GM21360 (cell line): ENCODE measurements around the gene NABP2.
A peak's percentile ranks its signal among the peaks of the same experiment; 100 is the strongest.
"Not testable (repeated sequence)": the region's sequence is repeated elsewhere in the genome, so short reads cannot be mapped to it uniquely, and the experiment has no call there.

Experiments
- ATAC-seq: cut with Tn5 transposase; IDR thresholded peaks from one replicate; pipeline ENCODE4 v1.9.1; 2021; ENCODE audit warnings: mild to moderate bottlenecking, moderate library complexity; ENCODE audit not compliant: unreplicated experiment

Gene NABP2

DNA sequence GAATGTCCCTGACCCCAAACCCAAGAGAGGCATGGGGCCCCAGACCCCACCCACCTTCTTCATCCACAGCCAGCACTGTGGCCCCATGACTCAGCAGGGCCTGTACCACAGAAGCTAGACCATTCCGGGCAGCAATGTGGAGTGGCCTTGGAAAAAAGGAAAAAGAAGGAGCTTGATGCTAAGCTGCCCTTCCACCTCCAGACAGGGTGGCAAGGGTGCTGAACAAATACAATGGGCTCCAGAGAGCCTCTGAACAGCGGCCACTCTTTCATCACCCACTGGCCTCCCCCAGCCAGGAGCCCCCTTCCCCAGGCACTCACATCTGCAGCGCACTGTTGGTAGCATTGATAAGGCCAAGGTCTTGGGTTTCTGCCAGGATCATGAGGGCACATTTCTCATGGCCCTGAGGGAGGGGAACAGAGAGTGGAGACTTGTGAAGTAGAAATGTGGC is 19.6 kb downstream of the NABP2 start:
- ATAC-seq, result no peak

DNA sequence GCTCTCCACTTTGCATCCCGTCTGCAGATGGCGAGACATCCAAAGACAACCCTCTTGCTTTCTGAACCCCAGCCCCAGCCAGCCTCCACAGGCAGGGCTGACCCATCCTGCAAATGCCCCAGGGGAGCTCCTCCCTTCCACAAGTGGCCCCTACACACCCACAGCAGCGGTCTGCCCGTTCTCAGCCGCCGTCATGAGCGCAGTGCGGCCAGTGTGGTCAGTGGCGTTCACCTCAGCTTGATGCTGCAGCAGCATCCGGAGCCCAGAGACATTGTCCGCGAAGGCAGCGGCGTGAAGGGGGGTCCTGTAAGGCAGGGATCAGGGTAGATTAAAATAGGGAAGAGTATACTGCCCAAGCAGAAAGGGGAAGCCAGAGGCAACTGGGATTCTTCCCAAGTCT is 20.4 kb downstream of the NABP2 start:
- ATAC-seq, result no peak

DNA sequence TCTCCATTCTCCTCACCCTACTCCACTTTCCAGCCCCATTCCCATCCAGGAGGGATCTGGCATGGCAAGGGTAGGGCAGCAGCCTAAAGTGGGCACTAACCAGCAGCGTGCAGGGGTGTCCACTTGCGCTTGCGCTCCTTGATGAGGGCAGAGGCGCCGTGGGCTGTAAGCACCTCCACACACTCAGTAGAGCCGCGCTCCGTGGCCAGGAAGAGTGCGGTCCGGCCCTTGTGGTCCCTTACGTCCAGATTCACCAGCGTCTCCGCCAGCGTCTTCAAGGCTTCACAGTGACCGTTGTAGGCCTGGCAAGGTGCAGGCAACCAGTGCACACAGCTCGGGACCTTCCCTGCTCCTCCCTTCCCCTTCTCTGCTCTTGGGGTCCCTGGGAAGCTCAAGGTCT is 23.8 kb downstream of the NABP2 start:
- no peak for ATAC-seq

DNA sequence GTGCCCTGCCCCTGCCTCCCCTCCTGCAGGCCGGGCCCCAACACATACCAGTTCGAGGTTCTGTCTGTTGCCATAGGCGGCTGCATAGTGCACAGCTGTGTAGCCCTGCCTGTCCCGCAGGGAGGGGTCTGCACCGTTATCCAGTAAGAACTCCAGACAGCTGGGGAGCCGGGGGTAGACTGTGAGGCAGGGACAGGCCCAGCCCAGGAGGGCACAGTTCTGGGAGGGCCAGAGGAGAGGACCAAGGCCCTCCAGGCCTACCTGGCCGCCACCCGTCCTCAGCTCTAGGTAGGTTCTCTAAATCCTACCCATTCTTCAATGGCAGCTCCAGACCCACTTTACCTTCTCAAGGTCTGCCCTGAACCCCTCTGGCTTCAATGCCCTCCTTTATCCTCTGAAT is 24.6 kb downstream of the NABP2 start:
- ATAC-seq, result no peak

DNA sequence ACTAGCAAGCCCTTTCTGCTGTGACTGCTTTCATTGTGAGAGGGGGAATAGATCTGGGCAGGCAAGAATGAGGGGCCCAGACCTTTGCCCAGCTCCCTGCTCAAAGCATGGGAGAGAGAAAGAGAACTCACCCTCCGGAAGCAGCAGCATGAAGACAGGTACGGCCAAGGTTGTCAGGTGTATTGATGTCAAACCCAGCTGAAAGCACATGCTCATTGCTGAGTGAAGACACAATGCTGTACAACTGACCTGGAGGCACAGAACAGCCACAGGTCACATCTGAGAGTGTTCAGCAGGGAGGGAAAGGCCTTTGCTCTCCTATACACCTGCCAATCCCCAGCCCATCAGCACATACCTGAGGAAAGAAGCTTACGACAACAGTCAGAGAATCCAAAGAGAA is 28.5 kb downstream of the NABP2 start:
- no peak for ATAC-seq

DNA sequence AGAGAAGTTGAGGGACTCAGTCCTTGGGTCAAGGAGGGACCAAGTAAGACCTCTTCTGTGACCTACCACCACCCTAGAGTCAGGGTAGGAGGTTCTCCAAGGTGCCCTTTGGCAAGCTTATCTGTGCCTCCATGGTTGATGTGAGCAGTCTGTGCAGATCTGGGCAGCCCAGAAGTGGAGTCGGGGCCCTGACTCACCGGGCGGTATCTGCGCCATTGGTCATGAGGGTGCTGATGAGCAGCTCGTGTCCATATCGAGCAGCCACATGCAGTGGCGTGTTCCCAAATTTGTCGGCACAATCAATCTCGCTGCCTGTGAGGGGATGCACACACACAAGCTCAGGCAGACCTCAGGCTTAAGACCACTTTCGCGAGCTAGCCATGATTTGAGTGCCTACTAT is 28.9 kb downstream of the NABP2 start:
- ATAC-seq, result no peak

DNA sequence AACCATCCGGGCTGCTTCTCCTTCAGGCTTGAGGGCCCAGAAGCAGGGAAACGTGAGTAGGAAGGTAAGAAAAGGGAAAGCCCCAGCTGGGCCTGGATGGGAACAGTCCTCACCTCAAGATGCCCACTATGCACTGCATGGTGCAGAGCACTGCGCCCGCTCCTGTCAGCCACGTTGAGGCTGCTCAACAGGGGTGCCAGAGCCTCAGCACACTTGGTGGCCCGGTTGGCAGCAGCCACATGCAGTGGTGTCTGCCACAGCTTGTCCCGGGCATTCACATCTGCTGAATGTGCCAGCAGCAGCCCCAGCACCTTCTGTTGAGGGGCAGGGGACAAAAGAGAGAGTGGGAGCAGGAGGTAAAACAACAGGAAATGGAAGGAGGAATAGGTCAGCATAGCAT is 31.5 kb downstream of the NABP2 start:
- no peak for ATAC-seq

DNA sequence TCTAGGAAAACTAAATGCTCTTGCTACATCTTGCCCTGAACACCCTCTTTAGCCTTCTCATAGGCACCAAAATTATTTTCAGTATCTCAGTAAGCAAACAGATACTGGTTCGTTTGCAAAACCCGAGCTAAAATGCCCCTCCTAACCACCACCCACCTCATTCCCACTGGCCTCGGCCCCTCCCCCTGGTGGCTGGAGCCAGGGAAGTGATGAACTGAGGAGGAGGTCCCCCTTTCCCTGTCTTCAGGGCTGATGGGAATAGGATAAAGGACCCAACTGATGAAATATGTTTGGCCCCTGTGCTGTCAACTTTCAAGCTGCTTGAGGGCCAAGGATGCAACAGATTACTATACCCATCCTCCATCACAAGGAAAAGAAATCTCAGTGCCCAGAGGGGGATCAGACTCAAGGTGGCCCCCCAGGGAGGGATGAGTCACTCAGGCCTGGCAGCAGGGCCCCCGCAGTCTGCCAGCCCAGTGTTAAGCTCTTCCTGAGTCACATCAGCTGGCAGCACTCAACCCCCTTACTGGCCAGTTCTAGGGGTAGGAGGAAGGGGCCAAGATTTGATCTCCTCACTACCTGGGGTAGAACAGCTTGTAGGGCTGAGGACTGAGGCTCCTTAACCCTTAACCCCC is 32.3 kb downstream of the NABP2 start:
- no peak for ATAC-seq

DNA sequence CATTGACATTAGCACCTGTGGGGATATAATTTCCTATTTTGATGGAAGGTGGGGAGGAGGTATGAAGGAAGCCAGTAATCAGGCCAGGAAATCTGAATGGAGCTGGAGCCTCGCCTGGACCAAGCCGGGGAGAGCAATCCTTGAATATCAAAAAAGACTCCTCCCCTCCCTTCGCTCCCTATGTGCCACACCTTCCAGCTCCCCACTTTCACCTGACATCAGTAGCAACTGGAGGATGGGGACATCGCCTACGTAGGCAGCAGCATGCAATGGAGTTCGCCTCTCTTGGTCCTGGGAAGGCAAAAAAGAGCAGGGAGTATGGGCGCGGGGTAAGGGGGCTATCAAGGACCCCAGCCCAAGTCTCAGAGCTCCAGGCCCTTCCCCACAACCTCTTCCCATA is 32.9 kb downstream of the NABP2 start:
- no peak for ATAC-seq

DNA sequence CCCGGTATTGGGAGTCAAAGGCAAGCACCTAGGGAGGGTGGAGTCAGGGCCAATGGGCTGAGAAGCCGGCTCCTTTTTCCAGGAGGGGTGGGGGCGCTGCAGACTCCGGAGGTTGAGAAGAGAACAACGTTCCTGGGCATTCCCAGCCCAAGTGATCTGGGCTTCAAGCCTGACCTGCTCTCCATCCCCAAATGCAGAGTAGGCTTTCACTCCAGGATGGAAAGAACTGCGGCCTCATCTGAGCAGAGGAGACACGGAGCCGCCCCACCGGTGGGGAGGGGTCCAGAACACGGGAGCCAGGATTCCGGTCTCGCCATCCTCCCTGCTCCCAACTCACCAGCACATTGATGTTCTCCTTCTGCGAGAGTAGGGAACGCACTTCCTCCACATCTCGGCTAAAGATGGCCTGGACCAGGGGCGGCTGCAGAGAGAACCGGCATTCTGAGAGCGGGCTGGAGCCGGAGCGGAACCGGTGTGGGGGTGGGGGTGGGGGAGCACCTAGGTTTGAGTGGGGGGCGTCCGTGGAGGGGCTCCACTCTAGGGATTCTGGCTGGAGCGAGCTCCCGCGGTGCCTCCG is 33.4 kb downstream of the NABP2 start:
- no peak for ATAC-seq

DNA sequence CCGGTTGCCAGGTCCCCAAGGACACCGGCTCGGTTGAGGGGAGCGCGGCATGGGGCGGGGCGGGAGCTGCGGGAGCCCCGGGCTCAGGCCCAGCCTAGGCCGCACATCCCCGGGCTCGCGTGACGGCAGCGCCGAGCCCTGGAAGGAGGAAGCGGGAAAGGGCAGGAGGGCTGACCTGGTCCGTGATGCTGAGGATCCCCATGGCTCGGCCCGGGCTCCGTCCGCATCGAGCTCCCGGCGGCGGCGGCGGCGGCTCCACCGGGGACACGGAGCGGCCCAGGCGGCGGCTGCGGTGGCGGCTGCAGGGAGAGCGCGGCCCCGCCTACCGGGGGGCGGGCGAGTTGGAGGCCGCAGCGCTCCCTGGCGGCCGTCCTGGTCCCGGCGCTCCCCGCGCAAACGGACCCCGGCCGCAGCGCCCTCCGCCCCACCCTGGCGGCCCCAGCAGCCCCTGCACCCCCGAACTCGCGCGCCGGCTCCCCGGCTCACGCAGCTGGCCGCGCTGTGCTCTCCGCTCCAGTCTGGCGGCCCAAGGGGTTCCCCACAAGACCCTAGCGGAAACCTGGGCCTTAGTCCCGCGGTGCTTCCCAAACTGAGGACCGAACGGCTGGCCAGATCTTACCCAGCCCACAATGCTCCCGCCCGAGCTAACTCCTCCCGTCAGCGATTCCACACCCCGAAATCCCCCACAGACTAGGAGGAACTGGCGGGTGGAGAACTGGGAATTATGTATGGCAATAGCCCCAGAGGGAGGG is 34.1 kb downstream of the NABP2 start, which contains the start of gene ANKRD52:
TSS of gene ANKRD52 (minus strand) at position 317 of the 752 bp plus-strand sequence. CDS start at position 202, 115 bp downstream.
- ATAC-seq, result peak; percentile 68

DNA sequence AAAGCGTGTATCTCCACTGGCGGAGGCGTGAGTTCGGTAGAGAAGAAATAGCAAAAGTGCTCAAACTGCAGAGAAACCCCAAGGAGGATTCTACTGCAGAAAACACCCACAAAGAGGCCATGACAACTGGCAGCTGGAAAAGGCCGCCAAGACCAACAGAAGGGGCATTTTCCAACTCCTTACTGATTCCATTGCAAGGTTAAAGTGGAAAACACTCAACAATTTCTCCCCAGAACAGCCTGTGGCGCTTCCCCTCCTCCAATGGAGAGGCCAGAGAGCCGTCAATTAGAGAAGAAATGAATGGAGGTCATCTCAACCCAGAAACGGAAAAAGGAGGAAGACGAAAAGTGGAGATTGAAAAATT is 34.7 kb downstream of the NABP2 start:
- ATAC-seq, result no peak

DNA sequence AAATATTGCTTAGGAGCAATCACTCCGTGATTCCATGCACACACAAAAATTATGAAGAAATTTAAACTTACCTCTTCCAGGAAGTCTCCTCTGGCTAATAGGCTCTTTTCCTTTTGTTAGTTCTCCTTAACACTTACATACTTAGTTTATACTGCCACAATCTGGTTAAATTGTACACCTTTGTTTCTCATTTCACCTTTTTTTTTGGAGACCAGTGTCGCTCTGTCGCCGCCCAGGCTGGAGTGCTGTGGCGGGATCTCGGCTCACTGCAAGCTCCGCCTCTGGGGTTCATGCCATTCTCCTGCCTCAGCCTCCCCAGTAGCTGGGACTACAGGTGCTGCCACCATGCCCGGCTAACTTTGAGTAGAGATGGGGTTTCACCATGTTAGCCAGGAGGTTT is 36.2 kb downstream of the NABP2 start:
- ATAC-seq, result no peak

DNA sequence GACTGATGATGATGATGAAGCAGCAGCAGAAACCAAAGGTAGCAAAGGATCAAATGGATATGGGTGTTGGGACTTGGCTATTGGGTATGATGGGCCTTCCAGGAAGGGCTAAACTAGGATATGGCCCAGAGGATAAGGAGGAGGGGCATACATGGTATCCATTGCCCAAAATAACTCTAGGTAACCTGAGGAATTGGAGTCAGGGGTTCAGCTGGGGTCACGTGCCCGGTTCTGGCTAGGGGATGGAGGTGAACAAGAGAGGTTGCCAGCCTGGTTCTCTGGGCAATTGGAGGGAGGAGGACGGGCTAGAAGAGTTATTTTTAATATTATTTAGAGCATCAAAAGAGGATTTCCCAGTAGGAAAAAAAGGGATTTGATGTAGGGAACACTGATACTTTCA is 36.8 kb downstream of the NABP2 start:
- no peak for ATAC-seq

DNA sequence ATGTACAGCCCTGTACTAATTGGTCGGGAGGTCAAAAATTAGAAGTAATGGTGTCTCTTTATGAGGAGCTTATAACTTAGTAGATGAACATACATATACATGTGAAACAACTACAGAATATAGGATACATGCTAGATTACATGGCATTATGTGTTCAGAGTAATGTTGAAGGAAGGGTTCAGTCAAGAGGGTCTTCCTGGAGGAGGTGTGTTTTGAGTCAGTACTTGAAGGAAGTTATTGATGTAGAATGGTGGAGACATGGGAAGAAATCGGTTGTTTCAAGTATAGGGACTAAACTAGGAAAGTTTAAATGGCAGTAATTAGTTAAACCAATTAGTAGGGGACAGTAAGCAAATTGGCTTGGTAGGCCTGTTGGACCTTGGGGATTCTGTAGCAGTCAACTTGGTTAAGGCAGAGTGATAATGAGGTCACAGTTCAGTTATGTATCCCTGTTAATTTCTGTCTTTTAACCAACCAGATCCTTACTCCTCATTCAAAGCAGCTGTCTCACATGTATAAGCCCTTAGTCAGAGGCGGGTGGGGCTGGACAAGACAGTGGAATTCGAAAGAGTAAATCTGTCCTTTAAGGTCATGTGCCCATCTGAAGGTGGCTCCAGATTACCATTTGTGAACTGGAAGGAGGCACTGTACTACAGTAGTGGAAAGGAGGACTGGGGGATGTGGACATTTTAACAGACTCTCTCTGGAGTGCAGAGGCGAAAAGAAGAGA is 37.5 kb downstream of the NABP2 start:
- no peak for ATAC-seq

DNA sequence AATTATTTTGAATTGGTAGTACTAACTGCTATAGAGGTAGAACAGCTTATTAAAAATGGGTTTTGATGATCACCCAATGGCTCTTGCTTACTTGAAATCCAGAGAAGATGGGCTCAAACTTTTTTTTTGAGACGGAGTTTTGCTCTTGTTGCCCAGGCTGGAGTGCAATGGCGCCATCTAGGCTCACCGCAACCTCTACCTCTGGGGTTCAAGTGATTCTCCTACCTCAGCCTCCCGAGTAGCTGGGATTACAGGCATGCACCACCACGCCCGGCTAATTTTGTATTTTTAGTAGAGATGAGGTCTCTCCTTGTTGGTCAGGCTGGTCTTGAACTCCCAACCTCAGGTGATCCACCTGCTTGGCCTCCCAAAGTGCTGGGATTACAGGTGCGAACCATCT is 38.8 kb downstream of the NABP2 start:
- not testable (repeated sequence) for ATAC-seq

DNA sequence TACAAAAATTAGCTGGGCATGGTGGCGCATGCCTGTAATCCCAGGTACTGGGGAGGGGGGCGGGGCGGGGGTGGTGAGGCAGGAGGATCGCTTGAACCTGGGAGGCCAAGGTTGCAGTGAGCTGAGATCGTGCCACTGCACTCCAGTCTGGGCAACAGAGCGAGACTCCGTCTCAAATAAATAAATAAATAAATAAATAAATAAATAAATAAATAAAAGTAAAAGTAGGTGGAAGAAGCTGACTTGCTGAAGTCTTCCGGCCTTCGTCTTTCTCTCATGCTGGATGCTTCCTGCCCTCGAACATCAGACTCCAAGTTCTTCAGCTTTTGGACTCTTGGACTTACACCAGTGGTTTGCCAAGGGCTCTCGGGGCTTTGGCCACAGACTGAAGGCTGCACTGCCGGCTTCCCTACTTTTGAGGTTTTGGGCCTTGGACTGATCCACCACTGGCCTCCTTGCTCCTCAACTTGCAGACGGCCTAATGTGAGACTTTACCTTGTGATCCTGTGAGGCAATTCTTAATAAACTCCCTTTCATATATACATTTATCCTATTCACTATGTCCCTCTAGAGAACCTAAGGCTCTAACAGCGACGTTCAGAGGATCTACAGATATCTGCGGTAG is 42.0 kb downstream of the NABP2 start:
- not testable (repeated sequence) for ATAC-seq

DNA sequence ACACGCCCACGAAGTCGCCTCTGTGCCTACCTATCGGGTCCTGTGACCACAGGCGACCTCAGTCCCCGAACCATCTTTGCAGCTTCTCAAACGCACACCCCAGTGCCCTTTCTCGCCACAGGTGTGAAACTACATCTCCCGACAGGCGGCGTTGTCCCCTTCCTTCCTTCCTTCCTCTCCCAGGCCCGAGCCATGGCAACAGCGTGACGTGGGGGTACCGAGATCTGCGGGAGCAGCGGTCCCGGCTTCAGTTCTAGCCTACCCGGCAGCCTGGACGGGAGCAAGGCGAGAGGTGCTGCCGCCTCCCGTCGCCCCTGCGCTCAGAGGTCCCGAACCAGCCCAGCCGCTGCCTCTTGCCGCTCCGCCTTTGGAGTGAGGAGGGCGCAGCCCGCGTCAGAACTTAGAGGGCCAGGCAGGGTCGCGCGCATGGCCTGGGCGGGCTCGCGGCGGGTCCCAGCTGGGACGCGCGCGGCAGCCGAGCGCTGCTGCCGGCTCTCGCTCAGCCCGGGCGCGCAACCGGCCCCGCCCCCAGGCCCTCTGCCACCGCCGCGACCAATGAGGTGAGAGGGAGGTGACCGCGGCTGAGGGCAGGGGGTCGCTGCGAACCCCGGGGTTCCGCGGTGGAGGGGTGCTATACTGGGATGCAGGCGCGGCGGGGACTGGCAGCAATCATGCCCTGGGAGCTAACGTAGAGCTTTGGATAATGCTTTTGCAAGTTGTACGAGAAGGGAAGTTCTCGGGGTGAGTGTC is 42.7 kb downstream of the NABP2 start, which contains the start of gene COQ10A:
TSS of gene COQ10A (plus strand) at position 250 of the 750 bp plus-strand sequence. CDS start at position 427, 177 bp downstream.
- peak; percentile 82 for ATAC-seq

DNA sequence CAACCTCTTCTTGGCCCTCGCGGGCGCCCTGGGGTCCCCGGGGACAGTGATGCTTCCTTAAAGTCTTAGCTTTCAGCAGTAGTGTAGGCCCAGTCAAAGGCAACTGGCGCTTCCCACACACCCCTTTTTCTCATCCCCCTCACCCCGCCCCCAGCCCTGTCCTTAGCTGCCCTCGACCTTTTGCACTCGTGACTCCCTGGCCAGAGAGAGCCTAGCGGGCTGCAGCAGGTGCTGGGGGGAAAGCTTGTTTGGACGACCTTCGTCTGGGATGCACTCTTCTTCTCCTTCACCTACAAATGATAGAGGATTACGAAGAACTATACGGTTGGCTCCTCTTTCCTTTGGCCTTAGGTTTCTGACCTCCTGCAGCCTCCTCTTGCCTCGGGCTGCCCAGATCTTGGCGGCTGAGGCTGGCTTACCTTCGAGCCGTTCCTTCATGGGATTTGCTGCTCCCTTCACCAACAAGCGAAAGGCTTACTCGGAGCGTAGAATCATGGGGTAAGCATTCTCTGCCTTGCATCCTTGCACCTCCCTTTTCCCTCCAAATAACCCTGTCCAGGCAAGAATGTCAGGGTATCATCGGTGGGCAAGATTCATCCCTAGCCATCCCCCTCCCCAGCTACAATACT is 43.4 kb downstream of the NABP2 start:
- ATAC-seq, result peak; percentile 10

DNA sequence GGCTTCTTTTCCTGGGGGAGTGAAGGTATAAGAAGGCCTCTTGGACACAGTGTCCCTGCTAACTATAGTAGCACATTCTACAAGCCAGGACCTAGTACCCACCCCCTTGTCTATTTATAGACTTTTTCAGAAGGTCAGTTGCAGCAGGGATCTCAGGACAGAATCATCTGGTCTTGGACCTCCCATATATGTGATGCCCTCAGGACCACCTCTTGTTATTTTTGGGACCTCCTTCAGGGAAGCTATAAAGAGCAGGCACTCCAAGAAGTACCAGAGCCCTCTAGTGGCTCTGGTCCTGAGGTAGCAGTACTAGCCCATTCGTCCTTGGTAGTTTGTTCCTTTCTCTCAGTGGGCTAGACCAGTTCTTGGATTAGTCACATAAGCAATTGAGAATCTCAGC is 46.9 kb downstream of the NABP2 start:
- ATAC-seq, result no peak
